ENCODE results near the gene PRDM15.

PRDM15 gene

GRCh38 chr21:41825216-41825615 lies 53.9 kb downstream of the PRDM15 start:
- H3K79me1 ChIP-seq (replicated peaks; ENCODE audit: low read length, poor library complexity, severe bottlenecking) = no peaks in the 10 kb centered on the region
- H3K36me3 ChIP-seq (ENCODE audit: control insufficient read depth in 1 of 2, insufficient read depth in 2 of 2, low read depth in 1 of 2, low read length in 2 of 2) = peaks cover 45 to 70% of the 10 kb centered on the region in 2 experiments
- no peak overlapping the region for H3K4ac ChIP-seq (ENCODE audit: low read depth in 1 of 2, low read length in 2 of 2)
- no peak overlapping the region for H2BK15ac ChIP-seq (ENCODE audit: low read depth, poor library complexity, severe bottlenecking)
- H4K8ac ChIP-seq (ENCODE audit: low read length) = no peak overlapping the region
- no peak overlapping the region for H3K18ac ChIP-seq (ENCODE audit: low read depth in 1 of 2, low read length in 2 of 2)
- no peak overlapping the region for H3K4me3 ChIP-seq (ENCODE audit: insufficient read depth in 1 of 2, low read depth in 1 of 2, low read length in 2 of 2)
- no peak overlapping the region for H3K9ac ChIP-seq (ENCODE audit: low read length)
- H2AFZ ChIP-seq (ENCODE audit: low read depth, low read length) = no peak overlapping the region
- H3K9me3 ChIP-seq (ENCODE audit: control insufficient read depth, low read length) = no peaks in the 10 kb centered on the region
- H3K14ac ChIP-seq (ENCODE audit: low read length in 2 of 2) = no peak overlapping the region
- no peak overlapping the region for H2BK5ac ChIP-seq (ENCODE audit: low read depth, low read length, poor library complexity, severe bottlenecking)
- H2BK12ac ChIP-seq (ENCODE audit: low read length in 2 of 2) = no peak overlapping the region
- no peak overlapping the region for H3K4me2 ChIP-seq (ENCODE audit: low read length, poor library complexity, severe bottlenecking)
- no peak for DNase-seq
- H2BK120ac ChIP-seq (ENCODE audit: low read depth, low read length) = no peak overlapping the region
- no peak overlapping the region for H3K23ac ChIP-seq (ENCODE audit: low read length in 2 of 2)
- no peak overlapping the region for H3K27ac ChIP-seq (ENCODE audit: low read length, poor library complexity, severe bottlenecking)
- H2AK5ac ChIP-seq (ENCODE audit: low read length, severe bottlenecking) = no peak overlapping the region
- H3K4me1 ChIP-seq (ENCODE audit: control insufficient read depth, insufficient read depth, low read depth, low read length) = no peaks in the 10 kb centered on the region
- no peaks in the 10 kb centered on the region for H3K27me3 ChIP-seq (ENCODE audit: control insufficient read depth in 1 of 2, insufficient read depth in 1 of 2, low read length in 2 of 2)
- WGBS = 92% methylated on average over 15 of the region's 15 CpGs
- H4K91ac ChIP-seq (ENCODE audit: low read length) = no peak overlapping the region

DNA sequence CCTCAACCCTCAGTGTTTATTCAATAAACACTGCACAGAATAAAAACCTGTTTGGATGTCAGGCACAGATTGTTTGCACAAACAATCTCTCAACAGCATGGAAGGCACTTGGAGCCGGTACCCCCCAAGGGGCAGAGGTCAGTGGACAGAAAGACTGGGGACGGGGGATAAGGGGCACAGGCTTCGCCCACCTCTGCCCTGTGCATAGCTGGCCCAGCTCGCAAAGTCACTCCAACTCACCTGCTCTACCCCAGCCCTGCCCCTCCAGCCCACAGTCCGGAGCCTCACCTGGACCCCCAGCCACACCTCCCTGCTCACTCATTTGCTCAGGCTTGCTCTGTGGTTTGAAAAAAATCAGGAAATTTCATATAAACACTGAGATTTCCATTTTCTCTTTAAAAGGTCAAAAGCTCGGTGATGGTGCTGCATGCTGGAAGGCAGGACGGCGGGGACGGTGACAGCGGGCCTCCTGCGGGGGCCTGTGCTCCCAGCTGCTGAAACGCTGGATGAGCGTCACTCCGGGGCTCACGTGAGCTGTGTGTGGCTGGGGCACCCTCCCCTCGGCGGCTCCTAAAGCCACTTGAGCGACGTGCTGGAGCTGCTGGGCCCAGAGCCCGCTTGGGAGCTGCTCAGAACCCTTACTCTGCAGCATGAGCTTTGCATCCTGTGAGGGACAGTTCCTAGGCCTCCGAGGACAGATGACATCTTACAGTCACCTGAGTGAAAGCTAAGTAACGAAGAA lies 54.5 kb downstream of the PRDM15 start:
- no peak overlapping the region for H3K4me2 ChIP-seq (ENCODE audit: low read length, poor library complexity, severe bottlenecking)
- no peak overlapping the region for H3K4me3 ChIP-seq (ENCODE audit: insufficient read depth in 1 of 2, low read depth in 1 of 2, low read length in 2 of 2)
- no peak overlapping the region for H4K8ac ChIP-seq (ENCODE audit: low read length)
- no peaks in the 10 kb centered on the region for H3K9me3 ChIP-seq (ENCODE audit: control insufficient read depth, low read length)
- H3K36me3 ChIP-seq (ENCODE audit: control insufficient read depth in 1 of 2, insufficient read depth in 2 of 2, low read depth in 1 of 2, low read length in 2 of 2) = peaks cover 48 to 75% of the 10 kb centered on the region in 2 experiments
- no peak overlapping the region for H3K14ac ChIP-seq (ENCODE audit: low read length in 2 of 2)
- H2AFZ ChIP-seq (ENCODE audit: low read depth, low read length) = no peak overlapping the region
- no peak for DNase-seq
- H3K23ac ChIP-seq (ENCODE audit: low read length in 2 of 2) = no peak overlapping the region
- H3K4ac ChIP-seq (ENCODE audit: low read depth in 1 of 2, low read length in 2 of 2) = no peak overlapping the region
- no peaks in the 10 kb centered on the region for H3K79me1 ChIP-seq (replicated peaks; ENCODE audit: low read length, poor library complexity, severe bottlenecking)
- H2BK120ac ChIP-seq (ENCODE audit: low read depth, low read length) = no peak overlapping the region
- no peaks in the 10 kb centered on the region for H3K4me1 ChIP-seq (ENCODE audit: control insufficient read depth, insufficient read depth, low read depth, low read length)
- no peak overlapping the region for H2BK15ac ChIP-seq (ENCODE audit: low read depth, poor library complexity, severe bottlenecking)
- no peak overlapping the region for H2AK5ac ChIP-seq (ENCODE audit: low read length, severe bottlenecking)
- H3K27ac ChIP-seq (ENCODE audit: low read length, poor library complexity, severe bottlenecking) = no peak overlapping the region
- H3K9ac ChIP-seq (ENCODE audit: low read length) = no peak overlapping the region
- no peak overlapping the region for H2BK5ac ChIP-seq (ENCODE audit: low read depth, low read length, poor library complexity, severe bottlenecking)
- no peak overlapping the region for H2BK12ac ChIP-seq (ENCODE audit: low read length in 2 of 2)
- H3K27me3 ChIP-seq (ENCODE audit: control insufficient read depth in 1 of 2, insufficient read depth in 1 of 2, low read length in 2 of 2) = no peaks in the 10 kb centered on the region
- 91% methylated on average over 21 of the region's 22 CpGs for WGBS
- H4K91ac ChIP-seq (ENCODE audit: low read length) = no peak overlapping the region
- H3K18ac ChIP-seq (ENCODE audit: low read depth in 1 of 2, low read length in 2 of 2) = no peak overlapping the region

GRCh38 chr21:41823906-41824305 lies 55.2 kb downstream of the PRDM15 start:
- H3K4me3 ChIP-seq (ENCODE audit: insufficient read depth in 1 of 2, low read depth in 1 of 2, low read length in 2 of 2) = no peak overlapping the region
- no peak overlapping the region for H2AK5ac ChIP-seq (ENCODE audit: low read length, severe bottlenecking)
- no peak overlapping the region for H3K27ac ChIP-seq (ENCODE audit: low read length, poor library complexity, severe bottlenecking)
- no peak for DNase-seq
- no peak overlapping the region for H2BK12ac ChIP-seq (ENCODE audit: low read length in 2 of 2)
- no peak overlapping the region for H2BK5ac ChIP-seq (ENCODE audit: low read depth, low read length, poor library complexity, severe bottlenecking)
- no peaks in the 10 kb centered on the region for H3K27me3 ChIP-seq (ENCODE audit: control insufficient read depth in 1 of 2, insufficient read depth in 1 of 2, low read length in 2 of 2)
- no peak overlapping the region for H2BK15ac ChIP-seq (ENCODE audit: low read depth, poor library complexity, severe bottlenecking)
- H3K36me3 ChIP-seq (ENCODE audit: control insufficient read depth in 1 of 2, insufficient read depth in 2 of 2, low read depth in 1 of 2, low read length in 2 of 2) = peaks cover 48 to 81% of the 10 kb centered on the region in 2 experiments
- H3K4me1 ChIP-seq (ENCODE audit: control insufficient read depth, insufficient read depth, low read depth, low read length) = no peaks in the 10 kb centered on the region
- WGBS = 93% methylated on average over 12 of the region's 12 CpGs
- H2AFZ ChIP-seq (ENCODE audit: low read depth, low read length) = no peak overlapping the region
- no peak overlapping the region for H3K9ac ChIP-seq (ENCODE audit: low read length)
- no peaks in the 10 kb centered on the region for H3K9me3 ChIP-seq (ENCODE audit: control insufficient read depth, low read length)
- no peak overlapping the region for H3K14ac ChIP-seq (ENCODE audit: low read length in 2 of 2)
- no peak overlapping the region for H3K4me2 ChIP-seq (ENCODE audit: low read length, poor library complexity, severe bottlenecking)
- no peak overlapping the region for H4K91ac ChIP-seq (ENCODE audit: low read length)
- no peaks in the 10 kb centered on the region for H3K79me1 ChIP-seq (replicated peaks; ENCODE audit: low read length, poor library complexity, severe bottlenecking)
- no peak overlapping the region for H4K8ac ChIP-seq (ENCODE audit: low read length)
- no peak overlapping the region for H3K4ac ChIP-seq (ENCODE audit: low read depth in 1 of 2, low read length in 2 of 2)
- H2BK120ac ChIP-seq (ENCODE audit: low read depth, low read length) = no peak overlapping the region
- no peak overlapping the region for H3K18ac ChIP-seq (ENCODE audit: low read depth in 1 of 2, low read length in 2 of 2)
- no peak overlapping the region for H3K23ac ChIP-seq (ENCODE audit: low read length in 2 of 2)

DNA sequence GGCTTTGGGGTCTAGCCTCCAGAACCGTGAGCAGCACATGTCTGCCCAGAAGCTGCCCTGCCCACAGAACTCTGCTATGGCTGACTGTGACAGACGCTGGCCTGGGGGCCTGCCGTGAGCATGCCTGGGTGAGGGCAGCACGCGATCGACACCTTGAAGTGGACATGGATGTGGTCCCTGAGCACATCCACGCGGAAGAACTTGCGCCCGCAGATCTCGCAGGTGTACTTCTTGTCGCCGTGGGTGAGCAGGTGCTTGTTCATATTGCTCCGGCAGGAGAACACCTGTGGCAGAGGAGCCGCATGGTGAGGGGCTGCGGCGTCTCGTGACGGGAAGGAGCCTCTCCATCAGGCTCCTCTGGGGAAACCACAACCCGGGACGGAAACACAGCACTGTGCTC lies 56.0 kb downstream of the PRDM15 start:
- no peak overlapping the region for H2AFZ ChIP-seq (ENCODE audit: low read depth, low read length)
- H3K14ac ChIP-seq (ENCODE audit: low read length in 2 of 2) = no peak overlapping the region
- no peak overlapping the region for H4K8ac ChIP-seq (ENCODE audit: low read length)
- no peaks in the 10 kb centered on the region for H3K9me3 ChIP-seq (ENCODE audit: control insufficient read depth, low read length)
- H2BK120ac ChIP-seq (ENCODE audit: low read depth, low read length) = no peak overlapping the region
- H4K91ac ChIP-seq (ENCODE audit: low read length) = no peak overlapping the region
- DNase-seq = no peak
- no peak overlapping the region for H3K18ac ChIP-seq (ENCODE audit: low read depth in 1 of 2, low read length in 2 of 2)
- no peak overlapping the region for H3K9ac ChIP-seq (ENCODE audit: low read length)
- no peak overlapping the region for H2AK5ac ChIP-seq (ENCODE audit: low read length, severe bottlenecking)
- H2BK5ac ChIP-seq (ENCODE audit: low read depth, low read length, poor library complexity, severe bottlenecking) = no peak overlapping the region
- no peak overlapping the region for H3K4me3 ChIP-seq (ENCODE audit: insufficient read depth in 1 of 2, low read depth in 1 of 2, low read length in 2 of 2)
- H3K79me1 ChIP-seq (replicated peaks; ENCODE audit: low read length, poor library complexity, severe bottlenecking) = no peaks in the 10 kb centered on the region
- no peak overlapping the region for H3K27ac ChIP-seq (ENCODE audit: low read length, poor library complexity, severe bottlenecking)
- no peak overlapping the region for H3K4me2 ChIP-seq (ENCODE audit: low read length, poor library complexity, severe bottlenecking)
- H2BK12ac ChIP-seq (ENCODE audit: low read length in 2 of 2) = no peak overlapping the region
- 96% methylated on average over 21 of the region's 21 CpGs for WGBS
- H3K4ac ChIP-seq (ENCODE audit: low read depth in 1 of 2, low read length in 2 of 2) = no peak overlapping the region
- H3K23ac ChIP-seq (ENCODE audit: low read length in 2 of 2) = no peak overlapping the region
- H3K27me3 ChIP-seq (ENCODE audit: control insufficient read depth in 1 of 2, insufficient read depth in 1 of 2, low read length in 2 of 2) = no peaks in the 10 kb centered on the region
- no peak overlapping the region for H2BK15ac ChIP-seq (ENCODE audit: low read depth, poor library complexity, severe bottlenecking)
- peaks cover 46 to 80% of the 10 kb centered on the region in 2 experiments for H3K36me3 ChIP-seq (ENCODE audit: control insufficient read depth in 1 of 2, insufficient read depth in 2 of 2, low read depth in 1 of 2, low read length in 2 of 2)
- H3K4me1 ChIP-seq (ENCODE audit: control insufficient read depth, insufficient read depth, low read depth, low read length) = no peaks in the 10 kb centered on the region

Measured in mesenchymal stem cell (in vitro differentiated cells and primary cell).